Epithelial cell of esophagus (primary cell): ENCODE data around the gene TRHDE.

Source experiments
- DNase-seq: peaks from one replicate; pipeline ENCODE4 v3.0.0; 2010; ENCODE audit warnings: low read depth
- H3K4me3 ChIP-seq: 2 replicates; pipeline ENCODE4 v1.5.1; 2011; ENCODE audit warnings: mild to moderate bottlenecking, low read length, control low read depth
- CTCF ChIP-seq: IDR thresholded peaks from 2 replicates; pipeline ENCODE4 v1.5.1; 2011; ENCODE audit warnings: low read depth, mild to moderate bottlenecking, low read length, control low read depth, inconsistent platforms; ENCODE audit not compliant: insufficient read depth; ENCODE audit errors: missing control alignments

Gene TRHDE

GRCh38 chr12:72349491-72349890 is 77.3 kb downstream of the TRHDE start:
- TF ChIP-seq CTCF: no peak
- no peak overlapping the region for H3K4me3 ChIP-seq
- no peak for DNase-seq

- TF ChIP-seq CTCF: no peak
- H3K4me3 ChIP-seq: no peak overlapping the region
- no peak for DNase-seq
Observed at GRCh38 chr12:72359416-72359815, 87.2 kb downstream of the TRHDE start.

- no peak for TF ChIP-seq CTCF
- no peak overlapping the region for H3K4me3 ChIP-seq
- DNase-seq: no peak
Observed at GRCh38 chr12:72365151-72365550, 93.0 kb downstream of the TRHDE start.

GRCh38 chr12:72366255-72366654 is 94.1 kb downstream of the TRHDE start:
- H3K4me3 ChIP-seq: no peak overlapping the region
- TF ChIP-seq CTCF: no peak
- no peak for DNase-seq

GRCh38 chr12:72368298-72368697 is 96.1 kb downstream of the TRHDE start:
- H3K4me3 ChIP-seq: no peak overlapping the region
- no peak for DNase-seq
- TF ChIP-seq CTCF: no peak

- no peak for TF ChIP-seq CTCF
- DNase-seq: no peak
- no peak overlapping the region for H3K4me3 ChIP-seq
Observed at GRCh38 chr12:72368719-72369422, 96.7 kb downstream of the TRHDE start.

GRCh38 chr12:72369423-72369959 is 97.3 kb downstream of the TRHDE start:
- no peak overlapping the region for H3K4me3 ChIP-seq
- DNase-seq: no peak
- TF ChIP-seq CTCF: no peak
